Posterior cingulate gyrus (tissue), 11 donors: ENCODE data around the gene SLC1A7.

ENCODE experiments used
- DNase-seq, 10 donors: peaks; one replicate each; pipeline versions ENCODE4 v3.0.0 to v3.0.0-alpha.2; 2020 to 2021; ENCODE audit warnings: mixed read lengths in 3 of 10
- intact Hi-C: fragments of 100-400 bp; cut with DNase I; formaldehyde crosslinking; loops from one replicate; pipeline ENCODE4 v1.15.1; 2023

The SLC1A7 gene

GRCh38 chr1:53104289-53104913 lies 38.0 kb downstream of the SLC1A7 start:
- intact Hi-C loops: no loop called here
- DNase-seq: no peak

- intact Hi-C loops: no loop called here
- no peak for DNase-seq
Observed at GRCh38 chr1:53094533-53094919, 47.9 kb downstream of the SLC1A7 start.

- DNase-seq: no peak
- intact Hi-C loops: no loop called here
Observed at GRCh38 chr1:53093778-53094532, 48.5 kb downstream of the SLC1A7 start.

DNA sequence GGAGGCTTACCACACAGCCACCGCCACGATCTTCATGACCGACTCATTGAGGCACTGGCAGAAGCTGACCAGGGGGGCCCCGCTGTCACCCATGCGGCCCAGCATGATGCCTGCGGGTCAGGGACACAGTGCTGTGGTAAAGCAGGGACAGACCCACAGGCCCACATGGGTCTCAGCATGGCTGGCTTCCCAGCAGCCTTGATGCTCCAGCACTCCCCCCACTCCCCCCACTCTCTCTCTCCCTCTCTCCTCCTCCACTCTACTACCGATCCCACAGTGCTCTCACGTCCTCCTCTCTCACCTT lies 49.0 kb downstream of the SLC1A7 start:
- DNase-seq: peak in 1 of 10 donors; percentile 68
- intact Hi-C loops: no loop called here

DNA sequence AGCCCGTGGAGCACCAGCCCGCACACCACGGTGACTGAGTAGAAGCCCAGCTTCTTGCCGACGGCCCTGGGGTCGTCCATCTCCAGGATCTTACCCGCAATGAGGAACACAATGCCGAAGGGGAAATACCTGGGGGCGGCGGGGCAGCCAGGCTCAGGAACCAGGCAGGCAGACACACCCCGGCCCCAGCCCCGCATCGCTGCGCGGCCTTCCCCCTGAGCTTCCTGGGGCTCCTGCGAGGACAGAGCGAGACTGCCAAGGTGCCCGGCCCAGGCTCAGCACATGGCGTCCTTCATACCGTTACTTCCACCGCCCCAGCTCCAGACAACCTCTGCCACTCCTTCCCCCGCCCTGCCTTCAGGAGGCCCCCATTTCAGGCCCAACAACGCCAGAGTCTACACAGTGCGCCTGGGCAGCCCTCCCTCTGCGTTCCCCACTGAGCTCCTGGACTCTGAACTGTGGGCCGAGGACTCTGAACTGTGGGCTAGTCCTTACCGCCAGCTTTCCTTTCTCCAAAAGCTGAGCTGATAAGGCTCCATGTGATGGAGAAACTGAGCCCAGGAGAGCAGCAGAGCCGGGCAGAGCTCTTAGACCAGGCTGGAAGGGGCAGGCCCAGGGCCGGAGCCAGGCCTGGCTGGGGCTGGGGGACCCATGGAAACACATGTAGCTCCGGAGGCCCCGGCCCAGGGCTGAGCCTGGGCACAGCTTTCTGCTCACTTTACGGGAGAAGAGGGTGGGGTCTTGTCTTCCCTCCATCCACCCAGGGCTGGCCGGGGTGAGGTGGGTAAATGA lies 49.6 kb downstream of the SLC1A7 start:
- peak in 1 of 10 donors; percentile 27 for DNase-seq
- intact Hi-C loops: no loop called here

GRCh38 chr1:53091841-53092645 lies 50.4 kb downstream of the SLC1A7 start:
- DNase-seq: peak in 4 of 10 donors; percentile 13 to 34 (median 31)
- intact Hi-C loops: no loop called here

- peak in 1 of 10 donors; percentile 67 for DNase-seq
Observed at GRCh38 chr1:53090227-53091147, 52.0 kb downstream of the SLC1A7 start.

GRCh38 chr1:53089478-53090226 lies 52.8 kb downstream of the SLC1A7 start:
- no peak for DNase-seq
- intact Hi-C loops: no loop called here

More at GRCh38 chr1:53090227-53091147, 52.0 kb downstream of the SLC1A7 start:
- intact Hi-C loops: no loop called here

- DNase-seq: no peak
- intact Hi-C loops: no loop called here
Observed at GRCh38 chr1:53088616-53089300, 53.7 kb downstream of the SLC1A7 start.

GRCh38 chr1:53087332-53088285 lies 54.8 kb downstream of the SLC1A7 start:
- intact Hi-C loops: no loop called here
- no peak for DNase-seq

DNA sequence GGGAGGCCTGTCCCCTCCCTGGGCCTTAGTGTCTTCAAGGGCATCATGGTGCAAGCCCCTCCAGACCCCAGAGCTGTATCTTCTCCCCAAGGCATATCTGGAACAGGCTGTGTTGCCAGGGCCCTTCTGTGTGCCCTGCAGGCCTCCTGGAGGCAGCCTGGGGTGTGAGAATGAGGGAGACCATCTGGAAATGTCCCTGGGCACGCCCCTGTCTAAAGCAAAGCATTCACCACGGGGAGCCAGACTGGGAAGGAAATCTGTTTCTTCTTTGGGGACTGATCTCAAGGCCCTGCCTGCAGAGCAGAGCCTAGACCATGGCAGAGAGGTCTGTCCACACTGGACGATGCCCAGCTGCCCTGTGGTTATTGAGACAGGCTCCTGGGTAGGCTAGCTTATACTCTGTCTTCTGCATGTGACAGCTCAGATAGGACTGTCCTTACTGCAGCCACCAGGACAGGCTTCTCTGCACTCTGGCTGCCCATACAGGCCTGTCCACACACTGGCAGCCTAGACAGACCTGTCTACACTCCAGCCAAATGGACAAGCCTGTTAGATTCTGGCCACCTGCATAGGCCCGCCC lies 55.9 kb downstream of the SLC1A7 start:
- intact Hi-C loops: no loop called here
- DNase-seq: no peak

- intact Hi-C loops: no loop called here
- peak in 1 of 10 donors; percentile 45 for DNase-seq
Observed at GRCh38 chr1:53085405-53085804, 57.0 kb downstream of the SLC1A7 start.

DNA sequence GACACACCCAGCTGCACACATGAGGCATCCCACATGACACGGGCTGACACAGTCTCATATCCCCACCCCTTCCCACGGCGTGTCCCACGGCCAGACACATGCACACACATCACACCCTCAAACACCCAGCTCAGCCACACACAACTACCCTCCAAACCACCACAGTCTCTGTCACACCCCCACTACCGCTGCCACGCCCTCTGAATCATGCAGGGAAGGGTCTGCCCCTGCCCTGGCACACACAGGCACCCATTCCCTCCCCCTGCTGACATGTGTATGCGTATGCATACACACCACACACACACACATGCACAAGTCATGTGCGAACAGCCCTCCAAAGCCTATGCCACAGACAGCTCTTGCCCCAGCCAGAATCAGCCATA lies 57.9 kb downstream of the SLC1A7 start:
- intact Hi-C loops: no loop called here
- DNase-seq: peak in 1 of 10 donors; percentile 52

DNA sequence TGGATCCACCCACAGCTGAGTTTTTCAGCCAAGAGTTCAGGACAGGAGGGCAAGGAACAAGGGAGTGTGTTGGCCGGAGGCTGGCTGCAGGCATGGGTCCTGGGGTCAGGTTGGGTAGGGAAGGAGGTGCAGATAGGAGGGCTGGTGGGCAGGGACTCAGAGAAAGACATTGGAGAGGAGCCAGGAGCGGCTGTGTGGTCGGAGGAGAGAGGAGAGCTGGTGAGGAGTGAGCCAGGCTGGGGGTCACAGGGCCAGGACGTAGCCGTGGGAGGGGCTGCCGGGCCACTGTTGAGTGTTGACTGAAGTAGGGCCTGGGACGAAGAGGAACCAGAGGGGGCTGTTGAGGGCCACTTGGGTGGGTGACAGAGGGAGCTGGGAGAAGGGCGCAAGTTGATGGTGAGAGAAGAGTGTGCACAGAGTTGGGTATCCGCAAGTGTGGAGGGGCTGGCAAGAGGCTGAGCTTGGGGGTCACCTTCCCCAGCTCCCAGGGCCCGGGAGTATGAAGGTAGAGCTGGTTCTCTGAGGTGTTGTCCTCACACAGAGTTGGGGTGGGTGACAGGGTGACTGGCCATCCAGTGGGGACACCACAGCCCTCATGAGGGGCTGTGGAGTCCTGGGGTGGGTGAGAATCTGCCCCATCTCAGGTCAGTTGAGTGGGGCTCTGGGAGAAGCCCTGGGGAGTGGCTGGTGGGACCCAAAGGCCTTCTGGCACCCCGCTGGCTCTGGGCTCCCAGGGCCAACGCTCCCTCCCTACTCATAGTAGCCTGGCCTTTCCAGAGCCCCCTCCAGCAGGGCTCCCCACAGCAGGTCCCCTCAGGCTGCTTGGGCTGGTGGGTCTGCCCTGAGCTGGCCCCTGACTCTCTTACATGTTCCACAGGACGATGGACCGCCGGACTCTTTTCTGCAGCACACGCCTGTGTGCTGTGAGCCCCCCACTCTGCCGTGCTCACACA lies 58.5 kb downstream of the SLC1A7 start:
- peak in 1 of 10 donors; percentile 63 for DNase-seq
- intact Hi-C loops: no loop called here

DNA sequence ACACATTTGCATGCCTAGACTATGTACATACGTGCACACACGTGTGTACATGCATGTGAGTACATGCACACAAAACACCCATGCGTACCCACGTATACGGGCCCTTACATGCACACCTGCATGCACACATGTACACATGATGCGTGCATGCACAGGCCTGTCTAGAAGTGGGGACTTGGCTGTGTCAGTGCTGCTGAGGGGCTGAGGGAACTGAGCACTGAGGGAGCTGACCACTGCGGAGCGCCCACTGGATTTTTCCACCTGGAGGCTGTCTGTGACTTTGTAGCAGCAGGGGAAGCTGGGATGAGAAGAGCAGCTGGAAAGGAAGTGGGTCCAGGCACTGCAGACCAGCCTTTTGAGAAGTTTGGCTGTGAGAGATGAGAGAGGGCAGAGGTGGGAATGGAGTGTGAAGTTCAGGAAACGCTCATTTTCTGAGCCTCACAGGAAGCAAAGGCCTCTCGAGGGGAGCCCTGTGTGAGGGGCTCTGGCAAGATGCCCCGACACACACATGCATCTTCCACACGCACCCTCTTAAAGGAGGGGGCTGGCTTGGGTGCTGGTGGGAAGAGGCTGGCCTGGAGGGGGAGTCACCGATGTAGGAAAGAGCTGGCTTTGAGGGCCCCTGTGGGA lies 59.5 kb downstream of the SLC1A7 start:
- DNase-seq: peak in 2 of 10 donors; percentile 18 to 54
- intact Hi-C loops: no loop called here
